Fibroblast of upper back skin (primary cell): Measurements from ENCODE around the gene TMEM44.

ENCODE experiments used
- DNase-seq: peaks from one replicate; pipeline ENCODE4 v3.0.0-alpha.2; 2013

TMEM44 gene, protein sequence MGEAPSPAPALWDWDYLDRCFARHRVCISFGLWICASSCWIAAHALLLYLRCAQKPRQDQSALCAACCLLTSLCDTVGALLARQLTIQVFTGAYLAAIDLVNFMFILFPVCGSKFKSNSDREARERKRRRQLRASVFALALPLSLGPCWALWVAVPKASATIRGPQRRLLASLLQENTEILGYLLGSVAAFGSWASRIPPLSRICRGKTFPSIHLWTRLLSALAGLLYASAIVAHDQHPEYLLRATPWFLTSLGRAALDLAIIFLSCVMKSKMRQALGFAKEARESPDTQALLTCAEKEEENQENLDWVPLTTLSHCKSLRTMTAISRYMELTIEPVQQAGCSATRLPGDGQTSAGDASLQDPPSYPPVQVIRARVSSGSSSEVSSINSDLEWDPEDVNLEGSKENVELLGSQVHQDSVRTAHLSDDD

DNA sequence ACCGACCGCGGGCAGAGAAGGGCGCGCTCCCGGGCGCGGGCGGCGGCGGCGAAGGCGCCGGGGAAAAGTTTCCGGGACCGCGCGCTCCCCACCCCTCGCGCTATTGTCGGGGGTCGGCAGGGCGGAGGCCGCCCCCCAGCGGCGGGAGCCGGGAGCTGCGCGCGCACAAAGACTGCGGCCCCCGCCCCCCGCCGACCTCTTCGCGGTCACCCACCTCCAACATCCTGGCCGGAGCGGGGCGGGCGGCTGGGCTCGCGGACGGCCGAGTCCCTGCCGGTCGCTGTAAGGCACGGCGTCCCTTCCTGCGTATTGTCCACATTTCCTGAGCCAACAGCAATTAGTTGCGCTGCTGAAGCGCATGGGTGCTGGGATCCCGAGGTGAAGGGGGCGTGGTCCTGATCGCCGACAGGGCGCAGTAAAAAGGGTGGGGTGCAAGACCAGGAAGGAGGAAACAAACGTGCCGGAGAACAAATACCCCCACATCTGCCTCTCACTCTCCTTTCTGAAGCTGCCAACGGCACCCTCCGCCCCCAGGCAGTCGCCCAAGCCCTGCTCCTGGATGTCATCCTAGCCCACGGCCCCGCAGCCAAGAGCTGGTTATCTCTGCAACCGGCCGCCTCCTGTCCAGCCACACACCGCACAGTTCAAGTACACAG lies at the start of gene TMEM44:
Gene TMEM44 (minus strand): TSS at position 71 of the 656 bp plus-strand sequence. CDS start 204 bp downstream, outside the sequence.
- peak; percentile 61 for DNase-seq

DNA sequence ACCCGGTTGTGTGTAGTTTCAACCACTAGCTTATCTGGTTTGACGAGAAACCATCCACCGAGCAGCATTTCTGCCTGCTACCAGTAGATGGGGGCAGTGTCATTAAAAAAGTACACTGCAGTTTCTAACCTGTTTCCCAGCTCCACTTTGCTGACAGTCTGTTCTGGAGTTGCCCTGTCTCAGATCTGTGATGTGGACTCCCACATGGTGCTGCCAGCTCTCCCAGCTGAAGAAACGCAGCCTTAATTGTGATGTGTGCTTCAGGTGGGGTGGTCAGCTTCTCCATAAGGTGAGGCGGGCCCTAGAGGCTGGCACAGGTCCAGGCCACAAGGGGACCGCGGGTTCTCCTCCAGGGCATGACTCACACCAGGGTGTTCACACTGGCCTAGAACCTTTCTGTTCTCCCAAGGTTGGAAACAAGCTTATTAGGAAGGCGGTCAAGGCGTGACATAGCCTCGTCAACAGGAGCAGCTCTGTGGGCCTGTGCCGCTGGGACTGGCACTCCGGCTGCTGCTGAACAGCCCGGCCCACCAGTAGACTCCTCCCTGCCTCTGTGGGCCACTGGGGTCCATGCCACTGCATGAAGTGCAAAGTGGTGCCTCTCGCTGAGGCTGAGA lies 49.6 kb upstream of the TMEM44 start:
- peak; percentile 84 for DNase-seq

DNA sequence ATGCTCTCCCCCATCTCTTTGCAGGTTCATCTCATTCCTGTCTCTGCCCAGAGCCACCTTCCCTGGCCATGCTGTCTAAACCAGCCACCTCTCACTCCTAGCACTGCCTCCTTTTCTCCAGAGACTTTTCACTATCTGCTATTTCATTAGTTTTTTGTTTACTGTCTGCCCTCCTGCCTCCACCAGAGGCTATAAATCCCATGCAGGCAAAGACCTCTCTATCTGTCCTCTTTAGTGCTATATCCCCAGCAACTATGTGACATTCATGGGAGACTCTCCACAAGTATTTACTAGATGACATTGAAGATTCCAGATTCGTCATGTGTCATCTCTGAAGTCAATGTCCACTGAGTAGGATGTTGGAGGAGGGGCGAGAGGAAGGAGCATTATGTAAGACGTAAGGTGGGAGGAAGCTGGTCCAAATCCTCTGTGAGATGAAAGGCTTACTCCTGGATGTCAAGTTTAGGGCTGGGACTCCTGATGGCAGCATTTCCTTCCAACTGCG lies 49.0 kb upstream of the TMEM44 start:
- DNase-seq, result no peak

DNA sequence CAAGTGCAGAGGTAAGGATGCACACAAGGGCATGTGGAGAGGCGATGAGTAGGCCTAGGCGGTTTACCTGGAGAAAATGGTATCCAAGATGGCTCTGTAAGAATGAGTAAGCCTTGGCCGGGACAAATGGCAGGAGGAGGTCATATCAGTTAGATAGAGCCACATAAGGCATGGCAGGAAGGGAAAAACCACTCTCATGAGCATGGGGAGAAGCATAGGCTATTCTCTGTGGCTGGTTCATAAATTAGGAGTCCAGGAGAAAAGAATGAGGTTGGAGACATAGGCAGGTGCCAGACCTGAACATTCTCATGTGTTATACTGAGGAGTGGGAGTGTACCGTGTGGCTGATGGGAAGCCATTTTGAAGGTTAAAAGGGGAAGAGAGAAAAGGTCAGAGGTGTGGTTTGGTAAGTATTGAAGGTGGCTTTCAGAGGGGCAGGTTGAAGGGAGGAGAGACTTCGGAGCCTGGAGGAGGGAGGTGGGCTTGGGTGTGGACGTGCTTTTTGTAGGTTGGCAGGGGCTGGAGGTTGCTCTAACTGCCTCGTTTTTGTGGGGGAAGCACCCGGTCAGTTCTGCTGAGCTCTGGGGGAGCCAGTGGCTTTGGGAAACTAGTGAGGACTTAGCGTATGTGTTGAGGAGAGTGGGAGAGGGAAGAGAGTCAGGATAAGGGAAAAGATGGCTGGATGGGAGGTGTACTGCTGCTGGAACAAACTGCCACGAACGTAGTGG lies 47.8 kb upstream of the TMEM44 start:
- DNase-seq, result no peak

DNA sequence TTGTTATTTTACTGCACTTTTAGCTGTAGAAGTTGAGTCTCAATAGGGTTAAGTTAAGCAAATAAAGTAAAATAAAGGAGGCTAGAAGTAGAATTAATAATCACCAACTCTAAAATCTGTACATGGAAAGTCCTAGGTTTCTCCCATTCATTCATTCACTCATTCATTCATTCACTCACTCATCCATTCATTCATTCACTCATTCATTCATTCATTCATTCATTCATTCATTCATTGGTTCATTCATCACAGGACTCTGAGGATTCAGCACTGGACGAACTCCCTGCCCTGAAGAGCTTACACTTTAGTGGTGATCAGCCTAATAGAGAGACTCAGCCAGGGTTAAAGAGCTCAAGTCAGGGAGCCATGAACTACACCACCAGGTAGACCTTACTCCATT lies 43.3 kb upstream of the TMEM44 start:
- DNase-seq, result no peak

DNA sequence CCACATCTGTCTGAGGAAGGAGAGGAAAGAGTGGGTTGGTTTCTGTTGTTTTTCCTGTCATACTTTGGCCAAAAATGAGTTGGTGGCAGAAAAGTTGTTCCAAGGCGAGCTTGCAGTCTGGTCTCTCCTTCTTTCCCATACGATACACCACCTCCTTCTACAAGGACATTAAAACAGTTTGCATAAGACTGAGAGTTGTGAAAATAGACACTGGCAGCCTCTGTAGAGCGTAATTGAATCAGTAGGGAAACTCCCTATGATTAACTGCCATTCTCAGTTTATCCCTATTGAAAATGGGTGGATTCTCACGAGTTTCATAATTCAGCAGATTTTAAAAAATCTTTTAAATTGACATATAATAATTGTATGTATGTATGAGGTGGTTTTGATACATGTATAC lies 42.5 kb upstream of the TMEM44 start:
- no peak for DNase-seq

DNA sequence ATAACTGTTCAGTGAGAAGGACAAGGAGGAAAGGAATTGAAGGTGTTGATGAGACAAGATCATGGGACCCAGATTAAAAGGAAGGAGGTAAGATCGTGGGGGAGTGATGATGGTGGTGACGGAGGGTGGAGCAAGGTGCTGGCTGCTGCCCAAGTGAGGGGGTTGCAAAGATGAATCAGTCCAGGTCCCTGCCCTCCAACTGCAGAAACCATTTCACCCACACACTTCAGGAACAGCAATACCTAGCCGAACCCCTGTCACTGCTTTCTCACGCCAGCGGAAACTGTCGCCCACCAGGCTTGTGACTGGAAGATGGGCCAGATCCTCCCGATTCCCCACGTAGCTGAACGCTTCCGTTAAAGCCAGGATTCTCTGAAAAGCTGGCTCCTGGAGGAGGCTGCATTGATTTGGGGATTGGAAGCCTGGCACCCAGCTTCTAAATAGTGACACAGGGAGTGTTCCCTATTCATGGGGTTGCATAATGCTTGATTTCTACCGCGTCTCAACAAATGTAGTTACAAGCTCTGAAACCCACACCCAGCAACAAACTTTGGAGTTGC lies 41.9 kb upstream of the TMEM44 start:
- DNase-seq, result no peak

DNA sequence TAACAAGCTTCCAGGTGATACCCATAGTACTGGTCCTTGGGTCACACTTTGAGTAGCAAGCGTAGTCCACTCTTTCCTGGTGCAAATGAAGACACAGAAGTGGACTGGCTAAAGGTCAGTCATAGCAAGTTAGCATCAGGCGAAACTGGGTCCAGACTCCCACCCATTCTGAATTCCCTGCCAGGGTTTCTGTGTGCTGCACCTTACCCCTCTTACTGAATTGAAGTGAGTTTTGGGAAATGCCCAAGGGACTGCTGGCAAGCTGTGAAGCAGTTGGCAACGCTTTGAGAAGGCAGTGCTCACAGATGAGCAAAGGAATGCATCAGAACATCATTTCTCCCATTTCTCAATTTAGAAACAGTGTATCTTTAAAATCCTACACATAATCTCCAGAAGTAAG lies 40.5 kb upstream of the TMEM44 start:
- no peak for DNase-seq

DNA sequence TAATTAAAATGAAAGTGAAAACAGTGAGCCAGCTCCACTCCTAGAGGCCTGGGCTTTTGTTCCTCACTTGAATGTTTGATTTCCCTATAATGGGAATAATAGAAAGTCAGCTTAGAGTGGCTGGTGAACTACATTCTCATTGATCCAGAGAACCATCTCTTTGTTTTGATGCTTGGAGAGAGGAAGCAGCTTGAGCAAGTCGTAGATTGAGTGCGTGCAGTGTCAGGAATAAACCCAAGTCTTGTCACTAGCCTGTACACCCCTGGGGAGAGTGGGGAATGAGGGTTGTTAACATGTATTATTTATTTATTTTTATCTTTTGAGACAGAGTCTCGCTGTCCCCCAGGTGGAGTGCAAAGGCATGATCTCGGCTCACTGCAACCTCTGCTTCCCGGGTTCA lies 39.7 kb upstream of the TMEM44 start:
- DNase-seq, result no peak

DNA sequence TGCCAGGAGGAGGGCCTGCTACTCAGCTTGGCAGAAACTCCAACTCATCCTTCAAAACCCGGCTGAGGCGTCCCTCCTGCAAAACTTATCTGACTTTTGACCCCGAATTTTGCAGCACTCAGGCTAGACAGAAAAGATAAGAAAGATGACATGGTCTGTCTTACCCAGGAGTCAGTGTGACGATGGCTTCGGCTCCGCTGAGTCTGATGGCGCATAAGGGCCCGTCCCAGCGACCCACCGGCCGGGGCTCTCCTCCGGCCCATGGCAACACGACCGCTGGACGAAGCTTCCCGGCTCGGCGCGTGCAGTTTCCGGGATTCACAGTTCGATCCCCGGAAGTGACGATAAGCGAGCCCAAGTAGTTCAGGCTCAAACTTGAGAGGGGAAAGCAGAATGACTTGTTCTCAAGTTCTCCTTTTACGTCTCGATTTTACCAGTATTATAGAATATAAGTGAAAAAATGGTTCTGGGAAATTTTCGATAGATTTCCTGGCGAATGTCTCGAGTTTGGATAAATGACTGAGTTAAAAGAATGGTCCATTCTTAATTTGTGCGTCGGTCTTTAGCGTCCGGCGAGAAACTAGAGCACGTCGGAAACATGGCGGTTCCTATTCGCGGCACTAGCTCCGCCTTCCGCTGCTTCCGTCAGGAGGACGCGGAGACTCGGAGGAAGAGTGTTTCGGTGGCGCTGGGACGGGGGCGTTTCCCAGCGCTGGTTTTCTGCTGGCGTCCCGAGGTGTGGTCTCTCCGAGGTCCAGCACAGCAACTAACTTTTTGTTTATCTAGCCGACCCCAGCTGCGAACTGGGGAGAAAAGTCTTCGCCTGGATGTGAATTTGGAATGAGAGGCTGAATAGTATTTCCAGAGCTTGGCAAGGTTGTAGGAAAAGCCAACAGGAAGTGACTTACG lies 38.9 kb upstream of the TMEM44 start, which contains the start of gene LSG1:
Gene LSG1 (minus strand): TSS at position 292 of the 909 bp plus-strand sequence. CDS start 29 bp downstream, at position 263.
- DNase-seq, result peak; percentile 95

DNA sequence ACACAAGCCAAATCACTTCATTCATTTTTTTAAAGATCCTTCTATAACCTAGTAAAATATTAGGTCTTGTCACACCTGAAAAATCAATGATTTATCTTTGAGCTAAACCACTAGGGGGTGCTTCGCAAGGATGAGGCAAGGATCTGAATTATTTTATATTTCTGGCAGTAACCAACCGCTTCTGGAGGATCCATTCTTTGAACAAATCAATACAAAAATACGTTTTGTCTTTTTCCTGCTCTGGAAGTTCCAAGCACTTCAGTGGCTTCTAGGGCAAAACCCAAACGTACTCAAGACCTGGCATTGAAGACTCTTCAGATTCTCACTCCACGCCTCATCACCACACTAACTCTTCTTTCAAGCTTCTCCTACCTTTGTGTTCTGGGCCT lies 38.3 kb upstream of the TMEM44 start:
- peak; percentile 41 for DNase-seq

DNA sequence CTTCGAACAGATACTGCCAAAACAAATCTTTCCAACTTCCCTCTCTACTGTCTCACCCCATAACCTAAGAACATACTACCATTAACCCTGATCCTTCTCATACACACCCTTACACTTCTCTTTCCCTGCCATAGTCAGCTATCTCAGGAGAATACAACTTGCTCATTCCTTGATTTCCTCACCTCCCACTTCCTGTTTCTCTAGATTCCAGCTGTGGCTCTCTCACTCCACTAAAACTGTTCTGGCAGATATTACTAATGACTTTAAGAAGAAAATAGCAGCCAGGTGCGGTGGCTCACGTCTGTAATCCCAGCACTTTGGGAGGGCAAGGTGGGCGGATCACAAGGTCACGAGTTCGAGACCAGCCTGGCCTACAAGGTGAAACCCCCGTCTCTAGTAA lies 34.1 kb upstream of the TMEM44 start:
- no peak for DNase-seq

DNA sequence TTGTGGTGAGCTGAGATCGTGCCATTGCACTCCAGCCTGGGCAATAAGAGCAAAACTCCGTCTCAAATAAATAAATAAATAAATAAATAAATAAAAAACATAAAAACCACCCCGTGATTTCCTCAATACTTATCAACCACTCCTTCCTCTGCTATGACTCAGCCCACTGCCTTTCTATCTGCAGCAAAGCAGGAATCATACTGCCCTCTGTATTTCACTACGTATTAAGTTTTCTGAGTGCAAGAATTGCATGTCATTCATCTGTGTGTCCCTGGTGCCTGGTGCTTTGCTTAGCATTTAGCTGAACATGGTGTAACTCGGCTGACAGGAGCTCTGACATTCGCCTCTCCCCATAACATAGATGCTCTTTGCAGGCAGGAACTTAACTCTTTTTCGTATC lies 31.6 kb upstream of the TMEM44 start:
- DNase-seq, result no peak

DNA sequence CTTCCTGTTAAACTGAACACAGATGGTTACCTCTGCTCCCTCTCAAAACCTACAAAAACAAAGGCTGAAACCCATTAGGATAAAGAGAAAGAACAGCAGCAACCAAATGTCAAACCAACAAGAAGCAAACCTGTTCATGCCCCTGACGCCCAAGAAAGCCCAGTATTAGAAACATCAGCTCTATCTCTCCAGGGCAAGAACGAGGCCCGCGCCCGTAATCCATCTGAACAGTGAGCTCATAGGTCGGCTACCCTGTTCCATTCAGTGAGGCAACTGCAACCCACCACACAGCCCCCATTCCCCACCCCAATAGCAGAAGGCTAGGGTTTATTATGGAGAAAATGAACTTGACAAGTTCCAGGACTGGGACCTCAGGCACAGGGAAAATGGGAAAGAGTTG lies 28.7 kb upstream of the TMEM44 start:
- DNase-seq, result no peak

DNA sequence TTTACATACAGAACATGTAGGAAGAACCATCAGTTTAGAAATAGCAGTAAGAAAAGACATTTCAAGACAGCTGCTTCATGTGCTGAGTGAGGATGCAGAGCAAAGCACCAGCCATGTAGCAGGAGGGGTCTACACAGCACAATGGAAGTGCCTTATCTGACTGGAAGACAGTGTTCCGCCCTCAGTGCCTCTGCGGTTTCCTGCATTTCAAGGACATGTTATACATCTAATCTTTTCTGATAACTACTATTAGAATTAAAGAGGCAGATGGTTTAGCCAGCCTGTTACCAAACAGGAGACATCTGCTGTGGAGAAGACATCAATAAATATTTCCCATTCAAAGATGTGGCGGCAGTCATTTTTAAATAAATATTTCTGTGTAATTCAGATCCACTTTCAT lies 28.2 kb upstream of the TMEM44 start:
- no peak for DNase-seq

DNA sequence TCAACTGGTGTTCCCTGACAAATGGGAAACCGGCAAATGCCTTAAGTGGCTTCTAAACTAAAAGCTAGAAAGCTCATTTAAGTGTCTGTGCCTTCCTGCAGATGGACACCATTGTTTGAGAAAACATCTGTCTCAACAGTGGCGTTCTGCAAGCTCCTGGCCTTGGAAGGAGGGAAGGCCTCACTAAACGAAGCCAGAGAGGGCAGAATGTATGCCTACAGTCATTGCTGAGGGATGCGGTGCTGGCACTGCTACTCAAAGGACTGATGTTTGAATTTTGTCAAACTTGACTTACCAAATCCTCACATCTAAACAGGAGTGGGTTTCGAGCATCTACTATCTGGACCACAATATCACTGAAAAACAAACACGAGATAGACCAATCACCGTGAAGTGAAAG lies 26.6 kb upstream of the TMEM44 start:
- DNase-seq, result no peak

DNA sequence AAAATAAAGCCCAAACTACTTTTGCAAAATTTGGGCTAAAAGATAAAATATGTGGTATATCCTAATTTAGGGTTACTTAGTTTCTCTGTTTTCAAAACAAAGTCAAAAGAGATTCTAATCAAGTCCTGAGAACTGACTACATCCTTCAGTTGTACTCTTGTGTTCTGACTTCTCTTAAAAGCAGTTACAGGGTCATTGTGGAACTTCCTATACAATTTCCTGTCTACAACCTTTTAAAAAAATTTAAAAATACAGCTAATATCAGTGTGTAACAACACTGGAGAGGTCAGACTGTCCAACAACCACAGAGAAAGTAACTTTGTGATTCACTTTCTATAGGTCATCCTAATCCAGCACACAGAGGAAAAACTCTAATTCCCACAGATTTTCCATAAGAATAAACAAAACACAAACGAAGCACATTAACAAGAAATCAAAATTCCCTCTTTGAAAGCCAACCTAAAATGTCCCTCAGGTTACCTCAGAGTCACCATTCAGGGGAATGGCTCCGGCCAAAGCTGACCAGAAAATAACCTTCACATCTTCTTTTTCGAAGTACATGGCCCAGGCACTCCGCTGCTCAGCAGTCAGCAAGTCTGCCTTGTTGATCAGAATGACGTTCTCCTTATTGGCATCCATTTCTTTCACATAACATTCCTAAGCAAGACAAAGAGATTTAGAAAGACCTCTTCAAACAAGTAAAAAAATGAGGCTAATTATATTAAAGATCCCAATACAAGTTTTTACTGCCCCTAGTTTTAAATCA lies 25.4 kb upstream of the TMEM44 start:
- DNase-seq, result no peak

DNA sequence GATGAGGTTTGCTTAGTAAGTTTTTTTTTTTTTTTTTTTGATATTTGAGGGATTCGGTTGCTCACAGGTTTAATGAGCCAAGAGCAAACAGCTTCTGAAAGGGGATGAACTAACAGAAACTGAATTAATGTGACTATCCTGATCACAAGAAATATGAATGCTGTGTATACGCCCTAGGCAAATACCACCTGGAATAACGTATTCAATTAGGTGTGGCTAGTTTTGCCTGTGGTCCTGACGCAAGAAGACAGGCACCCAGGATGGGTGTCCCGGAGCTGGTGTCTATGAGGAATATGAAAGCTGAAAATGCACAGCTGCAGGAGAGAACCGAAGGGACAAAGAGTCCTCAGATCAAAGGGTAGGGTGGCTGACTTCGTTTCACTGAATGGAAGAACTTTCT lies 24.2 kb upstream of the TMEM44 start:
- no peak for DNase-seq

DNA sequence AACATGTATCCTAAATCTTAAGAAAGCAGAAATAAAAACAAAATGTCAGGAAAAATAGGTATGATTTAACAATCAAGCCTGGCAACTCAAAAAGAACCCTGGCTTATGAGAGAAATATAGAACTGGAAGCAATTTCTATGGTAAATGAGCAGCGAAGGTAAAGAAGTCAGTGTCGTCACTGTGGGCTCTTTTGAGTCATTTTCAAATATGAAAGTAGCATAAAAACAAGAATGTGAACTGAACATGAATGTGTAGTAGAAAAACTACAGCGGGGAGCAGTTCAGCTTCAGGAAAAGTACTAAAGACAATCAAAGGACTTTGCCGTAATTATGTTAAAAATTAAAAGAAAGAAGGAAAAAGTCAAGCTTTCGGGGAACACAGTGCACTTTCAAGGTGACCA lies 21.2 kb upstream of the TMEM44 start:
- peak; percentile 32 for DNase-seq

DNA sequence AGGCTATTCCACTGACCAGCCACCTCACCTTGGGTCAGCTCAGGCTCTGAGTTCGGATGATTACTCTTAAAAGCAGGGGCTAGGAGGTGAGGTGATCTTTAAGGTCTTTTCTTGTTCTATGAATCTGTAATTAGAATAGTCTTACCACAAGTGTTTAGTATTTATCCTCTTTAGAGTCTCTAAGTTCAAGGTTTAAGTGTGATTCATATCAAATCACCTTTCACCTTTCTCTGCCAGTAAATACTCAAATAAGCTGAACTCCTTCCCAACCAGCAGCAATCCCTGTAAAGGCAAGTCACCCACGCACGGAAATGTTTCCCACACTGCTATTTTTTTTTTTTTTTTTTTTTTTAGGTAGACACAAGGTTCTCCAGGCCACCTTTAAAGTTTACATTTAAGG lies 14.5 kb upstream of the TMEM44 start:
- no peak for DNase-seq

DNA sequence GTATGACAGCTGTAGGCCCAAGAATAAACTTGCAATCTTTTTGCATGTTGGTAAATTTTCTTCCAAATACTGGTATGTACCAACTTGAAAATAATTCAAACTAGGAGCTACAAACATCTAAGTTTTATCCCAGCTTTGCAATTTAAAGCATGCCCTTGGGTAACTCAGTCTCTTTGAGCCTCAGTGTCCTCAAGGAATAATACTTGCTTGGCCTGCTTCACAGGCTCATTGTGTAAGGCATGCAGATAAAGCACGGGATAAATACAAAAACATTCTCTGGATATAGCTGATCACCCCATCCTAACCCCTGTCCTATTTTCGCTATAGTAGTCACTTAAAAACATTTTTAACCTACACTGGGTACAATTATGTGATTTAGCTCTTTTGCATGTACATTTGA lies 9.6 kb upstream of the TMEM44 start:
- DNase-seq, result no peak
